ENCODE measurements around the gene SLC47A1.

The SLC47A1 gene

GRCh38 chr17:19539040-19539399 is 5.4 kb downstream of the SLC47A1 start:
- H3K27ac Mint-ChIP-seq: no peak overlapping the region
- ATAC-seq (no peak), DNase-seq (no peak)
- no peak overlapping the region for H3K4me3 Mint-ChIP-seq
- H3K36me3 Mint-ChIP-seq (ENCODE audit: low read depth): no peaks in the 10 kb centered on the region
- H3K27me3 Mint-ChIP-seq: peaks cover 36% of the 10 kb centered on the region
- H3K9me3 Mint-ChIP-seq: no peaks in the 10 kb centered on the region
- peaks cover 7% of the 10 kb centered on the region for H3K4me1 Mint-ChIP-seq

GRCh38 chr17:19539841-19540311 is 6.2 kb downstream of the SLC47A1 start:
- Mint-ChIP-seq H3K4me1 (peaks cover under 1% of the 10 kb centered on the region), H3K27me3 (peaks cover 30% of the 10 kb centered on the region), H3K36me3 (ENCODE audit: low read depth) (no peaks in the 10 kb centered on the region), H3K9me3 (no peaks in the 10 kb centered on the region), H3K27ac (no peak overlapping the region), H3K4me3 (no peak overlapping the region)
- ATAC-seq (no peak), DNase-seq (no peak)

DNA sequence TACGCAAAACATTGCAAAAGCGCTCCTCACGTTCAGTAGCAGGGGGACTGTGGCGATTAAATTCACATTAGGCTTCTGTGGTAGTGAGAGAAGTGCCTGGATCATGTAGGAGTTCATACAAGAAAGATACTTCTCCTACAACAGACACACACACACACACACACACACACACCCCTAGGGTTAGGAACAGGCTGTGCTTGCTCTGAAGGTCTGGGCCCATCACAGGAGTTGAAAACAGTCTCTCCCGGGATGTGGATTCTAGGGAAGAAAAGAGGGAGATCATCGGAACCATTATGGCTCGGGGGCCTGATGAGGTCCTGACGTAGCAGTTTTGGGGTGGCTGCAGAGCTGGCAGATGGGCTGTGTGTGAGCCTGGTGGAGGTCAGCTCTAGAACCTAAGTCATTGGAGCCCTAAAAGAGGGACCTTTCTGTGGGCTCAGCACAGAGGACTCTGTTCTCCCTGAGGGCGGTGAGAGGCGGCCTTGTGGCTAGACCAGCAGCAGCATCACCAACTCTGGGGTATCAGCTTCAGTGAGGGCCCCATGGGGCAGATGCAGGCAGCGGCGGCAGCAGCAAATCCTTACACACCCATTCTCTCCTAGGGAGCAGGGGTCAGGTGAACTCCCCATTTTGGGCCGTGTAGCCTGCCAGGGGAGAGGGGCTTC is 7.2 kb downstream of the SLC47A1 start:
- Mint-ChIP-seq H3K4me1 (no peaks in the 10 kb centered on the region), H3K9me3 (no peaks in the 10 kb centered on the region), H3K4me3 (no peak overlapping the region), H3K27me3 (peaks cover 25% of the 10 kb centered on the region), H3K36me3 (ENCODE audit: low read depth) (no peaks in the 10 kb centered on the region), H3K27ac (no peak overlapping the region)
- ATAC-seq: no peak
- DNase-seq: no peak

DNA sequence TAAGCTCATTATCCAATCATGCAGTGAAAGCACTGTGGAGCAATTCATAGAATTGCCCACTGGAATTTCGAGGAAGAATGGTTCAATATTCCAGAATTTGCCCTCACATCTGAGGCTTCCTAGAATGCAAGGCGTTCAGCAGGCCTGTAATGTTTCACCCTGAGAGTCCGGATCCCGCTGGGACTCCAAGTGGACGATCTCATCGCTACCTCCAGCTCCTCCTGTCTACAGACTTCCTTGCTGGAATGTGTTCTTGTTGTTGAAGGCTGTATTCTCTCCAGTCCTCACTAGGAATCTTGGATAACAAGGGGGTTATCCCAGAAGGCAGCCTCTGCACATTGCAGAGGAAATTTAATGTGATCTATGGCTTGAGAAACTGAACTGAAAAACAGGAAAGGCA is 7.8 kb downstream of the SLC47A1 start:
- ATAC-seq (no peak), DNase-seq (no peak)
- H3K27ac Mint-ChIP-seq: no peak overlapping the region
- no peaks in the 10 kb centered on the region for H3K36me3 Mint-ChIP-seq (ENCODE audit: low read depth)
- peaks cover 22% of the 10 kb centered on the region for H3K27me3 Mint-ChIP-seq
- no peaks in the 10 kb centered on the region for H3K4me1 Mint-ChIP-seq
- H3K4me3 Mint-ChIP-seq: no peak overlapping the region
- H3K9me3 Mint-ChIP-seq: no peaks in the 10 kb centered on the region

- Mint-ChIP-seq H3K4me3 (no peak overlapping the region), H3K27me3 (peaks cover 15% of the 10 kb centered on the region), H3K9me3 (no peaks in the 10 kb centered on the region), H3K4me1 (peaks cover 2% of the 10 kb centered on the region), H3K27ac (no peak overlapping the region), H3K36me3 (ENCODE audit: low read depth) (no peaks in the 10 kb centered on the region)
- DNase-seq: no peak
- no peak for ATAC-seq
Observed at GRCh38 chr17:19542247-19542646, 8.6 kb downstream of the SLC47A1 start.

- DNase-seq (no peak), ATAC-seq (no peak)
- Mint-ChIP-seq H3K4me1 (peaks cover 2% of the 10 kb centered on the region), H3K4me3 (no peak overlapping the region), H3K36me3 (ENCODE audit: low read depth) (no peaks in the 10 kb centered on the region), H3K27ac (no peak overlapping the region), H3K9me3 (no peaks in the 10 kb centered on the region), H3K27me3 (peaks cover 5% of the 10 kb centered on the region)
Observed at GRCh38 chr17:19544366-19544765, 10.7 kb downstream of the SLC47A1 start.

DNA sequence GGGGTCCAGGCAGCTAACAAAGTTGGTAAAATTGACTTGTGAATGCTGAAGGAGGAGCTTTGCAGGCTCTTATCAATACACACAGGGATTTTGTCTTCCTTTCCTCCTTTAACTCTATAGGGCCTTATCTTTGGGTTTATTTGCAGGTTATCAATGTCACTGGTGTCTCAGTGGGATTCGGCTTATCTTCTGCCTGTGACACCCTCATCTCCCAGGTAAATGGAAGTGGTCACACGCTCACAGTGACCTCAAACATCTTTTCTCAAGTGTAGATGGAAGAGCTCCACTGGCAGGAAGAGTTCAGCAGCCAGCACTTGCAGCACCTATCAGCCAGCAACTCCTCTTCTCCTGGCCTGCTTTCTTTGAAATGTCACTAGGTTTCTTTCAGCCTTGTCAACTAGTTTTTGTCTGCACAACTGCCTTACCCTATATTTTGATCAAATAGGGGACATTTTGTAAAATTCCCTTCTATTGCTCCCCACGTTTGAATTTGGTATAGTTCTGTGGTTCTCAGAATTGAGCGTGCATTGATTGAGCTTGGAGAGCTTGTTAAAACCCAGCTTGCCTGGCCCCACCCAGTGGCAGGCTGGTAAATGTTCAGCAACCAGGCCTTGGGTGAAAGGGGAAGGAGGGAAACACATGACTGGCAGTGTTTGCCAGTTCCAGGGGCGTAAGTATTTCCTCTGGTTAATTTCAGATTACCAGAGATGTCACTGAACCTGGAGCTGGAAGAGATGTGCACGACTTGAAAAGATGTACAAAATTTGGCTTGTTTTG is 12.8 kb downstream of the SLC47A1 start:
- no peak overlapping the region for H3K27ac Mint-ChIP-seq
- peaks cover 11% of the 10 kb centered on the region for H3K27me3 Mint-ChIP-seq
- H3K36me3 Mint-ChIP-seq (ENCODE audit: low read depth): no peaks in the 10 kb centered on the region
- H3K9me3 Mint-ChIP-seq: no peaks in the 10 kb centered on the region
- H3K4me3 Mint-ChIP-seq: no peak overlapping the region
- no peak for DNase-seq
- peaks cover 2% of the 10 kb centered on the region for H3K4me1 Mint-ChIP-seq
- ATAC-seq: no peak

- Mint-ChIP-seq H3K4me3 (no peak overlapping the region), H3K27ac (no peak overlapping the region), H3K27me3 (peaks cover 8% of the 10 kb centered on the region), H3K9me3 (no peaks in the 10 kb centered on the region), H3K36me3 (ENCODE audit: low read depth) (no peaks in the 10 kb centered on the region), H3K4me1 (peaks cover 2% of the 10 kb centered on the region)
- ATAC-seq (no peak), DNase-seq (no peak)
Observed at GRCh38 chr17:19549746-19550623, 16.3 kb downstream of the SLC47A1 start.

- no peak overlapping the region for H3K27ac Mint-ChIP-seq
- H3K4me3 Mint-ChIP-seq: no peak overlapping the region
- H3K27me3 Mint-ChIP-seq: peaks cover 8% of the 10 kb centered on the region
- DNase-seq (no peak), ATAC-seq (no peak)
- H3K9me3 Mint-ChIP-seq: no peaks in the 10 kb centered on the region
- peaks cover 2% of the 10 kb centered on the region for H3K4me1 Mint-ChIP-seq
- no peaks in the 10 kb centered on the region for H3K36me3 Mint-ChIP-seq (ENCODE audit: low read depth)
Observed at GRCh38 chr17:19551165-19551564, 17.5 kb downstream of the SLC47A1 start.

DNA sequence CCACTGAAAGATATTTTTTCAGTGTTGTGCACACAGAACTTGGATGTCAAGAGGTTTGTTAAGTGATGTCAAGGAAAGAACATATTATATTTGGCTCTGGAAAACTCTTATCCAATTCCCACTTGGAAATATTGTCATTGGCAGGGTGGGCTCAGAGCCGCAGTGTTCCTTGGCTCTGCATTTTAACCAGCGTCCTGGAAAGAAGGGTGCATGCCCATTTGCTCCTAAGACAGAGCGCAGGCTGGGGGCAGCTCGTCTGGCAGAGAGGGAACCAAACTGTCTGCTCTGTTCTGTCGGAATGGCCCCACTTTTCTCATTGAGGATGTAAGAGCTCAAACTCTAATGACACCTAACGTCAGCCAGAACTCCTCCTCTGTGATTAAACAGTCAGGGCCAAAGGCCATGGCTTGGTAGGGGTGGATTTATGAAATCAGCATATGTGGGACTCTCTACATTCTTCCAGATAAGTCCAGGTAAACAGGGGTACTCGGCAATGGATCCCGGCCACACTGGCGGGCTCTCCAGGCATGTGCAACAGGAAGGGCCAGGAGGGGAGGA is 18.0 kb downstream of the SLC47A1 start:
- Mint-ChIP-seq H3K9me3 (no peaks in the 10 kb centered on the region), H3K4me3 (no peak overlapping the region), H3K27me3 (peaks cover 11% of the 10 kb centered on the region), H3K4me1 (peaks cover under 1% of the 10 kb centered on the region), H3K36me3 (ENCODE audit: low read depth) (no peaks in the 10 kb centered on the region), H3K27ac (no peak overlapping the region)
- ATAC-seq (no peak), DNase-seq (no peak)

DNA sequence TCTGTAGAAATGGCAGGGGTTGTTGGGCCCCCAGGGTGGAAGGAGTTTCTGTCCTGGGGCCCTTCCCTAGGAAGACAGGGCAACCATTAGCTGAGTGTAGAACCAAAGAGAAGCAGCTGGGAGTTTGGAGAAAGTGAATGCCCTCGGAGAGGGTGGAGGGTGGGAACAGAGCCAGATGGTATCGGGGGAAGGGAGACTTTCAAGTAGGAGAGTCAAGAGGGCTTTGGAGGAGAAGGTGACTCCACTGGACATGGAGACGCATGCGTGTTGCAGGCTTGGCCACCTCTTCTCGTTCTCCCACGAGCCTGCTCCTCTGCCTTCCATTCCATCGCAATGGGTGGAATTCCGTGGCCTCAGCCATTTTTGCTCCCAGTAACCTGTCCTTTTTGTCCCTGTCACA is 19.4 kb downstream of the SLC47A1 start:
- Mint-ChIP-seq H3K27ac (no peak overlapping the region), H3K36me3 (ENCODE audit: low read depth) (no peaks in the 10 kb centered on the region), H3K9me3 (no peaks in the 10 kb centered on the region), H3K4me3 (no peak overlapping the region), H3K27me3 (peaks cover 19% of the 10 kb centered on the region), H3K4me1 (no peaks in the 10 kb centered on the region)
- DNase-seq: no peak
- ATAC-seq: no peak

- H3K27me3 Mint-ChIP-seq: peaks cover 21% of the 10 kb centered on the region
- no peak for DNase-seq
- H3K4me1 Mint-ChIP-seq: no peaks in the 10 kb centered on the region
- no peaks in the 10 kb centered on the region for H3K9me3 Mint-ChIP-seq
- no peaks in the 10 kb centered on the region for H3K36me3 Mint-ChIP-seq (ENCODE audit: low read depth)
- H3K27ac Mint-ChIP-seq: no peak overlapping the region
- H3K4me3 Mint-ChIP-seq: no peak overlapping the region
- no peak for ATAC-seq
Observed at GRCh38 chr17:19554393-19554792, 20.7 kb downstream of the SLC47A1 start.

GRCh38 chr17:19555746-19556145 is 22.1 kb downstream of the SLC47A1 start:
- Mint-ChIP-seq H3K27me3 (peaks cover 18% of the 10 kb centered on the region), H3K27ac (no peak overlapping the region), H3K4me1 (no peaks in the 10 kb centered on the region), H3K4me3 (no peak overlapping the region), H3K9me3 (no peaks in the 10 kb centered on the region), H3K36me3 (ENCODE audit: low read depth) (no peaks in the 10 kb centered on the region)
- no peak for DNase-seq
- no peak for ATAC-seq

GRCh38 chr17:19558946-19559345 is 25.3 kb downstream of the SLC47A1 start:
- Mint-ChIP-seq H3K4me3 (no peak overlapping the region), H3K9me3 (no peaks in the 10 kb centered on the region), H3K27me3 (peaks cover 20% of the 10 kb centered on the region), H3K4me1 (no peaks in the 10 kb centered on the region), H3K36me3 (ENCODE audit: low read depth) (no peaks in the 10 kb centered on the region), H3K27ac (no peak overlapping the region)
- ATAC-seq (no peak), DNase-seq (no peak)
